ENCODE measurements around the gene MACROD2.
"Not testable (repeated sequence)": the region's sequence is repeated elsewhere in the genome, so short reads cannot be mapped to it uniquely, and the experiment has no call there.

Gene MACROD2

GRCh38 chr20:14889496-14890255 is 894.4 kb downstream of the MACROD2 start:
- DNase-seq: no peak

GRCh38 chr20:14890713-14891112 is 895.4 kb downstream of the MACROD2 start:
- no peak for DNase-seq

- no peak for DNase-seq
These were observed 897.5 kb downstream of the MACROD2 start for GRCh38 chr20:14892782-14893181.

GRCh38 chr20:14896569-14896968 is 901.3 kb downstream of the MACROD2 start:
- DNase-seq: no peak

- DNase-seq: no peak
These were observed 902.3 kb downstream of the MACROD2 start for GRCh38 chr20:14897608-14898007.

- DNase-seq: no peak
These were observed 907.2 kb downstream of the MACROD2 start for GRCh38 chr20:14902432-14903089.

GRCh38 chr20:14906908-14907434 is 911.7 kb downstream of the MACROD2 start:
- no peak for DNase-seq

- no peak for DNase-seq
These were observed 914.8 kb downstream of the MACROD2 start for GRCh38 chr20:14910126-14910525.

- DNase-seq: no peak
These were observed 918.7 kb downstream of the MACROD2 start for GRCh38 chr20:14913896-14914620.

- DNase-seq: no peak
These were observed 919.3 kb downstream of the MACROD2 start for GRCh38 chr20:14914633-14915032.

GRCh38 chr20:14915356-14915755 is 920.0 kb downstream of the MACROD2 start:
- no peak for DNase-seq

- DNase-seq: no peak
These were observed 921.1 kb downstream of the MACROD2 start for GRCh38 chr20:14916360-14916920.

GRCh38 chr20:14918281-14918680 is 923.0 kb downstream of the MACROD2 start:
- DNase-seq: no peak

GRCh38 chr20:14918976-14919375 is 923.7 kb downstream of the MACROD2 start:
- DNase-seq: no peak

GRCh38 chr20:14919501-14920081 is 924.3 kb downstream of the MACROD2 start:
- DNase-seq: no peak

GRCh38 chr20:14921513-14921912 is 926.2 kb downstream of the MACROD2 start:
- no peak for DNase-seq

- DNase-seq: no peak
These were observed 927.4 kb downstream of the MACROD2 start for GRCh38 chr20:14922503-14923267.

GRCh38 chr20:14924433-14924832 is 929.1 kb downstream of the MACROD2 start:
- no peak for DNase-seq

GRCh38 chr20:14925300-14925699 is 930.0 kb downstream of the MACROD2 start:
- DNase-seq: no peak

- DNase-seq: not testable (repeated sequence)
These were observed 931.1 kb downstream of the MACROD2 start for GRCh38 chr20:14926436-14926835.

GRCh38 chr20:14928083-14928482 is 932.8 kb downstream of the MACROD2 start:
- no peak for DNase-seq

- DNase-seq: no peak
These were observed 934.1 kb downstream of the MACROD2 start for GRCh38 chr20:14929388-14929787.

Data from CD4-positive, alpha-beta T cell treated with Interleukin-4 for 4 hours (primary cell).